Left cardiac atrium (tissue), 4 donors: Measurements from ENCODE around the gene HNRNPUL2. TPM values are rescaled to one million over a fixed set of nuclear protein-coding genes. Genes with fewer than 3 reads are reported as not detected.

Experiments used
- ATAC-seq, 2 donors: fragments of 200-7000 bp; cut with Tn5 transposase; one replicate each; pipeline ENCODE4 v1.9.1; 2020; ENCODE audit warnings: mild to moderate bottlenecking in 2 of 2, moderate library complexity in 2 of 2
- DNase-seq: peaks from one replicate; pipeline ENCODE4 v3.0.0-alpha.2; 2020
- intact Hi-C, 2 donors: fragments of 100-400 bp; cut with DNase I; formaldehyde crosslinking; loops; one replicate each; pipeline versions ENCODE4 v1.14.1 to v1.15.1; 2022 to 2023
- total RNA-seq, 2 donors: library from RNA; stranded (reverse); fragmentation: NEBNext Ultra II Directional; extraction: Animal tissue kit (Norgen Biotek cat#: 25700); gene quantifications; one replicate each; pipeline ENCODE4 v1.2.1, GENCODE V29; 2021
- donor health status: DM: no; HTN: yes; CAD: no.
- donor health status: DM: no; HTN: yes; CAD: no; lungs with severe emphysema.
- donor health status: DM: yes; HTN: yes; CAD: no.
- donor health status: Dilated cardiomyopathy.

Gene HNRNPUL2
- total RNA-seq, 2 donors from 2014 or later = 31.0 to 36.2 TPM

DNA sequence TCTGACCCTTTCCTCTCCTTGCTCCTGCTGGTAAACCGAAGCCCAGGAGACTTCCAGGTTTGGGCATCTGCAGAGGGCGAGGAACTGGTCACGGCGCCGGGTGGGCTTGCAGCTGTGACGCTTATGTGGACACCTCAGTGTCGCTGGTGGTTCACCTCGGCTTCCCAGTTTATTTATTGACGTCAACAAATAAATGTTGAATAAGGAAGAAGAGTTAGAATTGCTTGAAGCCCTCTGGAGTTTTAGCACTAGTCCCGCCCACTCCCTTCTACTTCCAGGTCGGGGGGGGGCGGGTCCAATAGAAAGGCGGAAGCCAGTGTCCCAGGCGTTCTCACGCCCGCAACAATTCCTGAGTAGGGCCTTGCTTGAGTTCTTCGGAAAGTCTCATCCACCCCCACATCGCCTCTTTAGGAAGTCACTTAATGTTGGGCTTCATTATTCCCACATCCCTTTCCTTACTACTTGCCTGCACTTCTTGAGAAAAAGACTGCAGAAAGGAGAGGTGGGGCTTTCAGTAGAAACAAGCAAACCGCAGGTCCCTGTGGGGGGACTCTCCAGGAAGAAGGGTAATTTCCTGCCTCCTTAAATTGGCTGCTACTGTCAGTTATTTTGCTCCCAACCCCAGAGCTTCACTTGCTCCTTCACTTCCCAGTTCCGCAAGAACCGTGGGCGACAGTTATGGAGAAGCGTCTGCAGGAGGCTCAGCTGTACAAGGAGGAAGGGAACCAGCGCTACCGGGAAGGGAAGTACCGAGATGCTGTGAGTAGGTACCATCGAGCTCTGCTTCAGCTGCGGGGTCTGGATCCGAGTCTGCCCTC is 1.1 kb upstream of the HNRNPUL2 start, which contains the start of gene TTC9C:
TTC9C (plus strand) TSS at position 316 of the 818 bp plus-strand sequence; CDS start at position 679, 363 bp downstream.
- ATAC-seq = peak; percentile 66 to 80
- intact Hi-C loops = no loop called here
- DNase-seq = peak; percentile 90

- peak; percentile 87 for DNase-seq
- intact Hi-C loops = no loop called here
- ATAC-seq = peak; percentile 78 to 86
Observed at GRCh38 chr11:62727872-62728170, 564 bp upstream of the HNRNPUL2 start.

DNA sequence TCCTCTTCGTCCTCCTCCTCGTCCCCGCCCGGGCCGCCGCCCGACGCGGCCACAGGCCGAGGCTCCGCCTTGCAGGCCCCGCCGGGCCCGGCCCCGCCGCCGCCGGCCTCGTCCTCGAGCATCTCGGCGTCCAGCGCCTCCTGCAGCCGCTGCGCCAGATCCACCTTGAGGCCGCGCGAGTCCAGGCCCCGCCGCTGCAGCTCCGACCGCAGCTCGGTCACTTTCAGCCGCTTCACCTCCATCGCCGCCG is 417 bp downstream of the HNRNPUL2 start:
- intact Hi-C loops = no loop called here
- ATAC-seq (peak; percentile 2 to 6), DNase-seq (no peak)

- DNase-seq (no peak), ATAC-seq (no peak)
- intact Hi-C loops = no loop called here
Observed at GRCh38 chr11:62726156-62726914, 922 bp downstream of the HNRNPUL2 start.

DNA sequence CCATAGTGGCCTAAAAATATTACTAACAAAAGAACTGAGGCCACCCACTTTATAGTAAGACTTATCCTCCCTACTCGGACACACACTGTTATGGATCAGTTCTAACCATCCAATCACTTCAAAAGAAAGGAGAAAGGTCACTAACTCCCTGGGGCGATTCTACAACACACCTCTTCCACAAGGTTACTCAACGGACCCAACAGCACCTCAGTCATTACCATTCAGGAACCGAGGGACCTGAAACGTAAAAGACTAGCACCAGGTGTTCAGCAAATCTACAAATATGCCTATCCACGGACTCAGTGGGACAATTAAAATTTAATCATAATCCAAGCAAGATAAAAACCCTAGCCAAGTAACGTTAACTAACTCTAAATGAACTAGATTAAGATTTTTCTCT is 1.6 kb downstream of the HNRNPUL2 start:
- ATAC-seq = no peak
- intact Hi-C loops = no loop called here
- DNase-seq = no peak

GRCh38 chr11:62724171-62724570 is 3.1 kb downstream of the HNRNPUL2 start:
- ATAC-seq (no peak), DNase-seq (no peak)
- intact Hi-C loops = no loop called here

DNA sequence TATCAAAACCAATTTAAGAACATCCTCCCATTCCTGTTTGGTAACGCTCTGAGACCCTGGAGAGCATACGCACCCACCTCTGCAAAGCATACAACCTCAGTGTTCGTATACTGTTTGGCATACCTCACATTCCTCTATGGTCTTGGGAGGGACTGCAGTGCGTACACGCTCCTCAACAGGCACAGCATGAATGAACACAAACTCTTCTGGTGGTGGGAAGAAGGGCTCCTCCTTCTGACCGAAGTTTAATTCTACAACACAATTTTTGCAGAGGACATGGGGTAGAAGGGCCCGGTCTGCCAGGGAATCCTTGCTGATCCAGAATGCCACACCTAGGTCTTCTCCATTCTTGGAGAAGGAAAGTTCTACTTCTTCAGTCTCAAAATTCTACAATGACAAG is 5.3 kb downstream of the HNRNPUL2 start:
- DNase-seq (no peak), ATAC-seq (no peak)
- intact Hi-C loops = no loop called here

DNA sequence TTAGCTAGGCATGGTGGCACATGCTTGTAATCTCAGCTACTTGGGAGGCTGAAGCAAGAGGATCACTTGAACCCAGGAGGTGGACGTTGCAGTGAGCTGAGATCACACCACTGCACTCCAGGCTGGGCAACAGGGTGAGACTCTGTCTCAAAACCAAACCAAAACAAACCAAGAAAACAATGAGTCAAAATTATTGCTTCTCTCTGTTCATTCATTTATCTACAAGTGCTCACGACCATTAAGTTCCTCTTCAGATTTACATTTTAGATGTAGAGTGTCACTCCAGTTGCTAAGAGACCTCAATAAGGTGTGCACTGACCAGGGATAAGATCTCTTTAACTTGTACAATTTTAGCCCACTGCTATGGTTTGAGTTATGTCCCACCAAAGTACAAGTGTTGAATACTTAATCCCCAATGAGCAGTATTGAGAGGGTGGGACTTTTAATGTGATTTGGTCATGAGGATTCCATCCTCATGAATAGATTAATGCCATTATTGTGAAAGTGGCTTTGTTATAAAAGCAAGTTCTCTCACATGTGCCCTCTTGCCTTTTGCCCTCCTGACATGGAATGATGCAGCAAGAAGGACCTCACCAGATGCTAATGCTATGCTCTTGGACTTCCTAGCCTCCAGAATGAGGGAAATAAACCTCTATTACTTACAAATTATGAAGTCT is 7.8 kb downstream of the HNRNPUL2 start:
- intact Hi-C loops = no loop called here
- DNase-seq (no peak), ATAC-seq (no peak)

DNA sequence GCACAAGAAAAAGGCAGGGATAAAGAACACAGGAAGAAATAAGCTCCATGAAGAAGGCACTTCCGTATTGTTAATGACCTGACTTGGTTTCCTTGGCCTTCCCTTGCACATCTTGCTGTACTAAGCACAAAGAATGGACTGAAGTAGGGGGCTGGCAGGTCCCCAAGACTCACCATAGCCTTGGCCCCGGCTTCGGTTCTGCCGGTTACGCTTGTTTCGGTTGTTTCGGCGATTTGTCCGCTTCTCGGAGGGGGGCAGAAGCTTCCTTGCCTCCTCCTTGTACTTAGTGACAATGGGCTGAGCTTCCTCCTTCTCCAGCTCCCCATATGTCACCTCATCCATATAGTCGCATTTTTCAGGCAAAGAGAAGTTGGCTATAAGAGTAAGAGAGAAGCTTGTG is 10.4 kb downstream of the HNRNPUL2 start:
- no peak for ATAC-seq
- intact Hi-C loops = no loop called here
- DNase-seq = no peak

DNA sequence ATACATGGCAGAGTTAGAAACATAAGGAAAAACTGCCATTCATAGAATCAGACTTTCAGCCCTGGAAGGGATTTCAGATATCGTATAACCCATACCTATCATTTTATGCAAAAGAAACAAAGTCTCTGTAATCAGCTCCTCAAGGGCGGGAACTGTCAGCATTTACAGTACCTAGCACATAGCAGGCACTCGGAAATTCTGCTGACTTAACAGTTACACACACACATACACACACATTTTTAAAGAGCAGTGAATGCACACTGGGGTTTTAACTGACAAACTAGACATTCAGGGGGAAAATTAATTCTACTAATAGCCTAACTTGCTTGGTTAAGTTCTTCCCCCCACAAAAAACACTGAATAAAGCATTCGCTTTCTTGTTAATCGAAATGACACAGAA is 11.1 kb downstream of the HNRNPUL2 start:
- DNase-seq (no peak), ATAC-seq (no peak)
- intact Hi-C loops = no loop called here

DNA sequence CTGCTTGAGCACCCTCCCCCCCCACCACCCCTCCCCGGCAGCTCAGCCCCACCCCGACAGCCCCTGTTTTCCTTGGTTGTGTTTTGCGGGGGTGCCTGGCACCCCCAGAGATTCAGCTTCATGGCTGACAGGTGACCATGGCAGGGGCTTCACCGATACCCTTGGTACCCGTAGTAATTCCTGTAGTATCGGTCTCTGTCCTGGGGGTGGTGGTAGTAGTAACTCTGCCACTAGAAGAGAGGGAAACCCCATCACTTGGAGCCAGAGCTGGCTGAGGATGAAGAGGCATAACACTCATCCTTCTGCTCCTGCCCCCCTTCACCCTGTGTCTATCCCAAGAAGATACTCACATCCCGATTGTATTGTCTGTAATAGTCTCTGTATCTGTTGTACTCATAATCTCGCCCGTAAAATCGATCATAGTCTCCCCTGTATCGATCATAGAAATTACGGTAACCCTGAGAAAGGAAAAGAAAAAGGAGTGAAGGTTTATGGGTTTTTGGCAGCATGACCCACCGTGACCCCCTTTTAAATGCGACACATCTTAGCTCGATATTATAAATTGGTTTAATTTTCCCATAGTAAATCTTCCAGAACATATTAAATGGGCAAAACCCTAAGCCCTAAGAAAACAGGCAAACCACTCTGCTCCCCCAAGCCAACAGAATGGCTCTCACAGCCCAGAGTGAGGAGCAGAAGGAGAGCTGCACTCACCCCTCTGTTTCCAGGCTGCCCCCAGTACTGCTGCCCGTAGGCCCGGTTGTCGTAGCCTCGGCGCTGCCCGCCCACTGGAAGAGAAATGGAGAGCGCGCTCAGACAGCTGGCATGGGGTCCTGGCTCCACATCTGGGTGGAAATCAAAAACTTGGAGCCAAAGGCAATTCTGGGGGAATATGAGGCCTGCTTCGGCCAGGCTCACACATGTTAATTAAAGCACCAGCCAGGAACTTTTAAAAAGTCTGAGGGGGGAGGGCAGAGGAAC is 11.8 kb downstream of the HNRNPUL2 start:
- intact Hi-C loops = no loop called here
- ATAC-seq (no peak), DNase-seq (no peak)

DNA sequence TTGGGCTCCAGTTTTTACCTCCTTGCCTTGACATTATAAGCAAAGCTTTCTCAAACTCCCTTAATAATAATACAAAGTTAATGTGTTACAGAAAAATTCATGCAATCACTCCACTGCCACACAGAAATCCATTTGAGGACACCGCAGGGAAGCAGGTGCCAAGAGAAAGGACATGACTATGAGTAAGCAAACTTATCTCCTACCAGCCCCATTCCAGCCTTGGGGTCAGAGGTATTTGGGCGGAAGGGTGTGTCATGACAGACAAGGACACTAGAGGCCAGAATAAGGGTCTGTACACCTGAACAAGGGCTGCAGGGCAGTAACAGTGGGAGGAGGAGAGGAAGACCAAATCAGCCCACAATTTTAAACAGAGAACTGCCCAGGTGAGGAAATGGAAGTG is 13.9 kb downstream of the HNRNPUL2 start:
- DNase-seq (no peak), ATAC-seq (peak in 1 of 2 donors; percentile 4)
- intact Hi-C loops = no loop called here

DNA sequence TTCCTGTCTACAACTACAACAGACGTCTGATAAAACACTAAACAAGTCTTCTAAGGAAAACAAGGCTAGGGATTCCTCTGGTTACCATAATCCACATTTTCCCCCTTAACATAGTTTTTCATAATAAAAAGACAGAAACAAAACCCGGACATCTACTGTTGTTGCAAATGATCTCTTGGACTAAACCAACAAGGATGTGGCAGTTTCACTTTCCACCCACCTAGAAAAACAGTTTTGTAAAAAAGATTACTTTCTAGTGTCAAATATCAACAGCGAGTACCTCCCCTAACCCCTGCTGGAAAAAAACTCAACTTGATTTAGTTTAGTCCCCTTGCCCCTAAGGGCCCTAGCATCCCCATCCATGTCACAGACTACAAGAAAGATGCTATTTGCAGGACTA is 14.4 kb downstream of the HNRNPUL2 start:
- DNase-seq (no peak), ATAC-seq (no peak)
- intact Hi-C loops = no loop called here

DNA sequence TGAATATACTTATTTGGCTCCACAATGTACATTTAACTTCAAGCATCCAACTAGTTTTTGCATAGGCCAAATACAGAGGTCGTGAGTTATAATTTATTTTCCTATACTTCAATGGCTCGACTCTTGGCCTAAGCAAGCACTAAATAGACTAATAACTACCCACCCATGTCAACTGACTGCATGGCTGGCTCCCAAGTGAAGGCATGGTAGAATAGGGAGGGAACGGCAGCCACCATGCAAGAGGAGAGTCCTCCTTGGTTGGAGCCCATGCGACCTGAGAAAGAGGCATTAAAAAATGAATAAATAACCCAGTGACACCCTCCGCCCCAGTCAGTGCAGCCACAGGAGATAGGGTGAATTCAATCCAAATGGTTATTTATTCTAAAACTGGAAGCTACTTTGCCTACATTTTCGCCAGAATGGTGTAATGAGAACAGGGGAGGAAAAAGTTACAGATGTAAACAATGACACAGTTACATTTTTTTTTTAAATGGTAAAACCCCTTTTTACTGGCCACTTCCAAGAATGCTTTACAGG is 14.9 kb downstream of the HNRNPUL2 start:
- DNase-seq (no peak), ATAC-seq (no peak)
- intact Hi-C loops = no loop called here

DNA sequence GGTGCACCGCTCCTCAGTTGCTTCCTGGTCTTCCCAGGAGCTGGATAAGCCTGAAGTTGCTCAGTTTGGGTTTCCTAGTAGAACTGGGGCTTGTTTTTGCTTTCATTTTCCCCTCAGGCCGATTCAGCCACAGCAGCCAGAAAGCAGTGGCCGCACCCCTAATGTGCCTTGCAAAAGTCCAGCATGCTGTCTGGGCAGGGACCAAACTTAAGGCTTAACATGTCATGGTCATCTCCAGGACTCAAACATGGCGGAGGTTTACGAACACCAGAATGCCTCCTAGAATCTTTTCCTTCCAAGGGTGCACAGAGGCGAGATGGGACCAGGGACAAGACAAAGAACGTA is 17.3 kb downstream of the HNRNPUL2 start:
- ATAC-seq (no peak), DNase-seq (no peak)
- intact Hi-C loops = no loop called here

DNA sequence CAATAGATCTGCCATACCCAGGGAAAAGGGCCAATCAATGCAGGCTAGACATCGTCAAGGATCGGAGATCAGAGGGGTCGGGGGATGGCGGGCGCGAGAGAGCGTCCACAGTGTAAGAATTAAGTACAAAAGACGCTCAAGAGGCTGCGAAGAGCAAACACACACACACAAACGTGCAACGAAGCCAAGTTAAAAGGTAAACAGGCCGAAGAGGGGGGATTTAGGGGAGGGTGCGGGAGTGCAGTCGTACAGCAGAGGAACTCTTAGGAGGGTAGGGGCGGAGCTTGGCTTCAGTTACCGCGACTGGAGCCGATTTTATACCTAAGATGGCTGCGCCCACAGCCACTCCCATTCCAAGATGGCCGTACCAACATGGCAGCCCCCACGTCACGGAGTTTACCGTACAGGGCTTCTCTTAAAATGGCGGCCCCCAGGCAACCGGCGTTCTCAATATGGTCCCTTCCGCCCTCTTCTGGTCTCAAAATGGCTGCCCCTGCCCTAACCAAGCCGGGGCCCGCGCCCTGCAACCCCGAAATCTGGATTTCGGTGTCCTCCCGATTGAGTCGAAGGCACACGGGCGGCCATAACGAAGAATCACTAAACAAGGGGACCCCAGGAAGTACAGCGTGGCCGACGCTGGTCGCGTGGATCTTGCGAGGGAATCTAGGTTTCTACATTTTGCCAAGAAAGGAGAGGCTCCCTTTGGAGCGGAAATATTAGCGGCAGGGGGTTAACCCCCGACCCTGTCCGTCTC is 17.8 kb downstream of the HNRNPUL2 start:
- ATAC-seq (peak; percentile 86 to 87), DNase-seq (peak; percentile 99)
- intact Hi-C loops = no loop called here

DNA sequence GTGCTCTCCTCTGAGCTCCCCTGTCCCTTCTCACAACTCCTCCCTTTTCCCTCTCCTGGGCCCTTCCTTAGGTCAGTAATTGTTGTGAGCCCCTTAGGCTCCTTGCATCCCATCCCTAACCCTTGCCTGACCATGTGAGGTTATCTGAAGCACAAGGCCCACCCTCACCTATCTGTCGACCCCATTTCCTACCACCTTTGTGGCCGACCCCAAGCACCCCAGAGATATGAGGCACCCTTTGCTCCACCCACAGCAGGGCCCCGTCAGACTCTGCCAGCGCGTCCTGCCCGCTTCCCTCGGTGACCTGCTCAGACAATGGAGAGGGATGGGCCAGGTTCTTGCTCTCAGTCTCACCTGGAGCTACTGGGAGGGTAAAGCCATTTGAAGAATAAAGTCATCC is 18.5 kb downstream of the HNRNPUL2 start:
- intact Hi-C loops = no loop called here
- peak in 1 of 2 donors; percentile 1 for ATAC-seq
- no peak for DNase-seq

GRCh38 chr11:62708392-62708791 is 18.9 kb downstream of the HNRNPUL2 start:
- no peak for DNase-seq
- intact Hi-C loops = no loop called here
- no peak for ATAC-seq
